ENCODE data around the gene SRPK2. TPM values are rescaled to one million over a fixed set of nuclear protein-coding genes. Genes with fewer than 3 reads are reported as not detected.

Gene SRPK2
- total and polyA plus RNA-seq, 2 donors (not counting 1 experiment from before 2014, with no cell fraction given) = 15.2 to 108 TPM

- Mint-ChIP-seq H3K4me1 (peaks cover 61% of the 10 kb centered on the region), H3K9me3 (ENCODE audit: insufficient read depth) (no peaks in the 10 kb centered on the region), H3K27ac (no peak overlapping the region), H3K27me3 (no peaks in the 10 kb centered on the region), H3K4me3 (peak overlapping the region; percentile 32)
- 78% methylated on average over 9 of the region's 10 CpGs for whole genome bisulfite sequencing (ENCODE audit: insufficient coverage)
- H3K27me3 ChIP-seq (replicated peaks in 1 of 4; ENCODE audit: control extremely low read depth in 1 of 4, control insufficient read depth in 3 of 4, insufficient read depth in 4 of 4, low read length in 3 of 4) = no peaks in the 10 kb centered on the region
- H3K4me2 ChIP-seq (replicated peaks; ENCODE audit: low read depth, low read length, poor library complexity, severe bottlenecking) = peak overlapping the region; percentile 50
- H3K36me3 ChIP-seq (replicated peaks in 1 of 2; ENCODE audit: control extremely low read depth in 1 of 2, control insufficient read depth in 1 of 2, extremely low read depth in 1 of 2, insufficient read depth in 2 of 2, low read length in 1 of 2) = peaks cover 0 to 4% of the 10 kb centered on the region in 2 experiments
- no peak for ATAC-seq (ENCODE audit: low read depth)
- peaks cover 0 to 3% of the 10 kb centered on the region in 2 donors for H3K4me1 ChIP-seq (ENCODE audit: control insufficient read depth in 2 of 2, insufficient read depth in 2 of 2, low read length in 2 of 2)
- intact Hi-C loops (cut with micrococcal nuclease) = no loop called here
- peaks cover 0 to 4% (median 0%) of the 10 kb centered on the region in 3 donors for H3K9me3 ChIP-seq (ENCODE audit: control extremely low read depth in 1 of 3, control insufficient read depth in 2 of 3, insufficient read depth in 1 of 3, low read length in 2 of 3)
- H3K79me2 ChIP-seq (ENCODE audit: control insufficient read depth, insufficient read depth, low read length) = peaks cover 96% of the 10 kb centered on the region
- POLR2A ChIA-PET = interaction anchor here (0.7 to 1.0 kb wide), 2 partner anchors 23 to 32 kb away, joined by 3 to 9 read pairs; no protein-coding TSS in a partner anchor
- TF ChIP-seq CTCF (IDR thresholded peaks at IDR 0.05) (no peak), EZH2 (IDR thresholded peaks at IDR 0.05; ENCODE audit: borderline replicate concordance, insufficient read depth, low read depth, low read length, poor library complexity, severe bottlenecking) (no peak)
- peak overlapping the region in 2 of 5 experiments; percentile 36 to 38 for H3K4me3 ChIP-seq (ENCODE audit: control extremely low read depth in 1 of 5, extremely low read depth in 1 of 5, insufficient read depth in 1 of 5, low read depth in 2 of 5, low read length in 4 of 5)
- CTCF ChIA-PET = interaction anchor here (0.6 to 1.2 kb wide), 3 partner anchors 110 to 436 kb away, joined by 3 to 4 read pairs (median 3); no protein-coding TSS in a partner anchor
- H2AFZ ChIP-seq (ENCODE audit: insufficient read depth, low read depth, low read length, poor library complexity, severe bottlenecking) = no peak overlapping the region
- H4K20me1 ChIP-seq (ENCODE audit: control insufficient read depth, insufficient read depth, low read length, poor library complexity, severe bottlenecking) = peaks cover 63% of the 10 kb centered on the region
- no peak overlapping the region for H3K27ac ChIP-seq (ENCODE audit: low read length in 2 of 2)
- peak overlapping the region; percentile 44 for H3K9ac ChIP-seq (ENCODE audit: low read length)
- DNase-seq = peak; percentile 14
Observed at GRCh38 chr7:105319578-105319977, 69.1 kb downstream of the SRPK2 start.

GRCh38 chr7:105316578-105317344, 72.0 kb downstream of the SRPK2 start:
- Mint-ChIP-seq H3K27me3 (no peaks in the 10 kb centered on the region), H3K4me3 (no peak overlapping the region), H3K9me3 (ENCODE audit: insufficient read depth) (no peaks in the 10 kb centered on the region), H3K27ac (no peak overlapping the region), H3K4me1 (peaks cover 51% of the 10 kb centered on the region)
- no peaks in the 10 kb centered on the region for H3K9me3 ChIP-seq (ENCODE audit: control extremely low read depth in 1 of 3, control insufficient read depth in 2 of 3, insufficient read depth in 1 of 3, low read length in 2 of 3)
- intact Hi-C loops (cut with micrococcal nuclease) = no loop called here
- no peaks in the 10 kb centered on the region for H3K27me3 ChIP-seq (replicated peaks in 1 of 4; ENCODE audit: control extremely low read depth in 1 of 4, control insufficient read depth in 3 of 4, insufficient read depth in 4 of 4, low read length in 3 of 4)
- H3K4me3 ChIP-seq (ENCODE audit: control extremely low read depth in 1 of 5, extremely low read depth in 1 of 5, insufficient read depth in 1 of 5, low read depth in 2 of 5, low read length in 4 of 5) = no peak overlapping the region
- no peak for TF ChIP-seq EZH2 (IDR thresholded peaks at IDR 0.05; ENCODE audit: borderline replicate concordance, insufficient read depth, low read depth, low read length, poor library complexity, severe bottlenecking)
- no peak for TF ChIP-seq CTCF (IDR thresholded peaks at IDR 0.05)
- no peak overlapping the region for H3K27ac ChIP-seq (ENCODE audit: low read length in 2 of 2)
- peaks cover 0 to 3% of the 10 kb centered on the region in 2 donors for H3K4me1 ChIP-seq (ENCODE audit: control insufficient read depth in 2 of 2, insufficient read depth in 2 of 2, low read length in 2 of 2)
- H2AFZ ChIP-seq (ENCODE audit: insufficient read depth, low read depth, low read length, poor library complexity, severe bottlenecking) = no peak overlapping the region
- no peak for ATAC-seq (ENCODE audit: low read depth)
- H4K20me1 ChIP-seq (ENCODE audit: control insufficient read depth, insufficient read depth, low read length, poor library complexity, severe bottlenecking) = peaks cover 49% of the 10 kb centered on the region
- H3K9ac ChIP-seq (ENCODE audit: low read length) = no peak overlapping the region
- H3K4me2 ChIP-seq (replicated peaks; ENCODE audit: low read depth, low read length, poor library complexity, severe bottlenecking) = no peak overlapping the region
- WGBS (ENCODE audit: insufficient coverage) = 100% methylated on average over 1 of the region's 2 CpGs
- ChIA-PET CTCF (interaction anchor here (0.6 kb wide), 1 partner anchor 15 kb away, joined by 3 read pairs; no protein-coding TSS in a partner anchor), POLR2A (interaction anchor here (0.5 to 0.6 kb wide), 2 partner anchors 46 to 91 kb away, joined by 4 to 10 read pairs; no protein-coding TSS in a partner anchor)
- no peak for DNase-seq
- no peaks in the 10 kb centered on the region for H3K36me3 ChIP-seq (replicated peaks in 1 of 2; ENCODE audit: control extremely low read depth in 1 of 2, control insufficient read depth in 1 of 2, extremely low read depth in 1 of 2, insufficient read depth in 2 of 2, low read length in 1 of 2)
- H3K79me2 ChIP-seq (ENCODE audit: control insufficient read depth, insufficient read depth, low read length) = peaks cover 93% of the 10 kb centered on the region
